Activated CD4-positive, alpha-beta memory T cell treated with anti-CD3 and anti-CD28 coated beads, Interleukin-2, amount 10 ng/mL, durations not matched to agents 7 days and 5 days (primary cell): ENCODE measurements around the gene ZC3H14. TPM values are rescaled to one million over a fixed set of nuclear protein-coding genes. Genes with fewer than 3 reads are reported as not detected.

Experiments
- CTCF ChIA-PET: fragments of 350-600 bp; sonication (Branson Sonifier 250); formaldehyde crosslinking; loops from one replicate; lab custom pipeline; 2021; ENCODE audit warnings: antibody characterized with exemption, inconsistent platforms; lab: Charles Lee
- POLR2A ChIA-PET: fragments of 350-600 bp; sonication (Branson Sonifier 250); formaldehyde crosslinking; loops from one replicate; lab custom pipeline; 2021; ENCODE audit warnings: antibody characterized with exemption; lab: Charles Lee
- DNase-seq: peaks from one replicate; pipeline ENCODE4 v3.0.0-alpha.2; 2020
- H3K27ac Mint-ChIP-seq: one replicate; pipeline ENCODE4 v1.8.0; 2021; ENCODE audit warnings: mild to moderate bottlenecking, mixed read lengths
- H3K27me3 Mint-ChIP-seq: one replicate; pipeline ENCODE4 v1.8.0; 2021; ENCODE audit warnings: mixed read lengths
- H3K36me3 Mint-ChIP-seq: one replicate; pipeline ENCODE4 v1.8.0; 2021; ENCODE audit warnings: low read depth, mixed read lengths
- H3K4me1 Mint-ChIP-seq: one replicate; pipeline ENCODE4 v1.8.0; 2021; ENCODE audit warnings: mixed read lengths
- H3K4me3 Mint-ChIP-seq: one replicate; pipeline ENCODE4 v1.8.0; 2021; ENCODE audit warnings: mild to moderate bottlenecking, mixed read lengths
- H3K9me3 Mint-ChIP-seq: one replicate; pipeline ENCODE4 v1.8.0; 2021; ENCODE audit warnings: mixed read lengths
- total RNA-seq, 2 experiments: library from RNA; stranded (reverse); gene quantifications; one replicate each; pipeline ENCODE4 v1.2.3, GENCODE V29; 2021

ZC3H14 gene
- total RNA-seq, 2 experiments from 2014 or later, result 33.1 to 37.4 TPM

- ChIA-PET CTCF (no interaction called here), POLR2A (no interaction called here)
- Mint-ChIP-seq H3K36me3 (no peaks in the 10 kb centered on the region), H3K27me3 (no peaks in the 10 kb centered on the region), H3K4me3 (no peak overlapping the region), H3K9me3 (no peaks in the 10 kb centered on the region), H3K27ac (no peak overlapping the region), H3K4me1 (no peaks in the 10 kb centered on the region)
- DNase-seq, result no peak
Observed at GRCh38 chr14:88625671-88626070, 62.8 kb downstream of the ZC3H14 start.

- H3K36me3 Mint-ChIP-seq, result peaks cover 2% of the 10 kb centered on the region
- CTCF ChIA-PET, result interaction anchor here (0.9 kb wide), 1 partner anchor 40 kb away, joined by 3 read pairs; no protein-coding TSS in a partner anchor
- H3K9me3 Mint-ChIP-seq, result no peaks in the 10 kb centered on the region
- H3K27me3 Mint-ChIP-seq, result no peaks in the 10 kb centered on the region
- no peak overlapping the region for H3K27ac Mint-ChIP-seq
- no peaks in the 10 kb centered on the region for H3K4me1 Mint-ChIP-seq
- no peak overlapping the region for H3K4me3 Mint-ChIP-seq
- DNase-seq, result no peak
- POLR2A ChIA-PET, result no interaction called here
Observed at GRCh38 chr14:88628033-88628432, 65.2 kb downstream of the ZC3H14 start.

DNA sequence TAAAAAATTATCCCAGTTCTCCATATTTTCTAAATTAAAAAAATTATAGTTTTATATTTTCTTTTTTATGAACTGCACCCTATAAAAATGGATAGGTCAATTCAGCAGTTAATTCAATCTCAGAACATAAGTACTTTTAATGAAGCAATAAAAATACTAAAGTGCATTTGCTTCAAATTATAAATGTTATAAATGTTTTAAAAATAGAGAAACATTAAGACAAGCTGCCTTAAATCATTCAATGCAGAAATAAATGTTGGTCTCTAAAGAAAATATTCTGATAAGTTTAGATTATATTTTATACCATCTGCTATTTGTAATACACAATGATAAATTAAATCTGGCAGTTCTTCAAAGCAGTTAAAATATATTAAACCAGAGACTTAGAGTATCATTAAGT, 65.6 kb downstream of the ZC3H14 start:
- no peaks in the 10 kb centered on the region for H3K4me1 Mint-ChIP-seq
- no peak overlapping the region for H3K27ac Mint-ChIP-seq
- ChIA-PET POLR2A (no interaction called here), CTCF (no interaction called here)
- H3K36me3 Mint-ChIP-seq, result peaks cover 2% of the 10 kb centered on the region
- no peak overlapping the region for H3K4me3 Mint-ChIP-seq
- H3K27me3 Mint-ChIP-seq, result no peaks in the 10 kb centered on the region
- no peak for DNase-seq
- no peaks in the 10 kb centered on the region for H3K9me3 Mint-ChIP-seq

GRCh38 chr14:88630565-88630964, 67.7 kb downstream of the ZC3H14 start:
- ChIA-PET POLR2A (no interaction called here), CTCF (no interaction called here)
- no peak for DNase-seq
- H3K4me1 Mint-ChIP-seq, result no peaks in the 10 kb centered on the region
- no peaks in the 10 kb centered on the region for H3K27me3 Mint-ChIP-seq
- H3K36me3 Mint-ChIP-seq, result peaks cover 2% of the 10 kb centered on the region
- no peak overlapping the region for H3K27ac Mint-ChIP-seq
- H3K4me3 Mint-ChIP-seq, result no peak overlapping the region
- H3K9me3 Mint-ChIP-seq, result no peaks in the 10 kb centered on the region

GRCh38 chr14:88631091-88631490, 68.3 kb downstream of the ZC3H14 start:
- CTCF ChIA-PET, result no interaction called here
- DNase-seq, result no peak
- H3K4me3 Mint-ChIP-seq, result no peak overlapping the region
- no peaks in the 10 kb centered on the region for H3K27me3 Mint-ChIP-seq
- POLR2A ChIA-PET, result no interaction called here
- no peaks in the 10 kb centered on the region for H3K9me3 Mint-ChIP-seq
- H3K4me1 Mint-ChIP-seq, result no peaks in the 10 kb centered on the region
- no peak overlapping the region for H3K27ac Mint-ChIP-seq
- peaks cover 2% of the 10 kb centered on the region for H3K36me3 Mint-ChIP-seq

DNA sequence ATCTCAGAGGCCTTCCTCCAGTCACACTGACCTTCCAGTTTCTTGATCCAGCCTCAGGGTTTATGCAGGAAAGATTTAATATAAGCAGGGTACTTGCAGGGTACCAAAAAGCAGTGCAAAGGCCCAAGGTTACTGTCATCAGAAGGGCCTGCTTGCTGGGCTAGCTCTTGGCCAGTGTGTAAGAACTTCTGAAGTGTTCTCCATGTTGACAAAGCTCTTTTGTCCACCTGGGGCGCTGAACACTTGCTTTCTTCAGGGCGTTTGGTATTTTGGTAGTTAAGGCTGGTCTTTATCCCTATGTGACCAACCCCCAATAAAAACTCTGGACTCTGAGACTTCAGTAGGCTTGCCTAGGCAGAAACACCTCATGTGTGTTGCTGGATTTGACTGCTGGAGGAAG, 69.7 kb downstream of the ZC3H14 start:
- ChIA-PET CTCF (no interaction called here), POLR2A (no interaction called here)
- H3K27ac Mint-ChIP-seq, result no peak overlapping the region
- H3K9me3 Mint-ChIP-seq, result no peaks in the 10 kb centered on the region
- H3K4me1 Mint-ChIP-seq, result no peaks in the 10 kb centered on the region
- H3K4me3 Mint-ChIP-seq, result no peak overlapping the region
- DNase-seq, result no peak
- H3K36me3 Mint-ChIP-seq, result peaks cover 2% of the 10 kb centered on the region
- no peaks in the 10 kb centered on the region for H3K27me3 Mint-ChIP-seq

DNA sequence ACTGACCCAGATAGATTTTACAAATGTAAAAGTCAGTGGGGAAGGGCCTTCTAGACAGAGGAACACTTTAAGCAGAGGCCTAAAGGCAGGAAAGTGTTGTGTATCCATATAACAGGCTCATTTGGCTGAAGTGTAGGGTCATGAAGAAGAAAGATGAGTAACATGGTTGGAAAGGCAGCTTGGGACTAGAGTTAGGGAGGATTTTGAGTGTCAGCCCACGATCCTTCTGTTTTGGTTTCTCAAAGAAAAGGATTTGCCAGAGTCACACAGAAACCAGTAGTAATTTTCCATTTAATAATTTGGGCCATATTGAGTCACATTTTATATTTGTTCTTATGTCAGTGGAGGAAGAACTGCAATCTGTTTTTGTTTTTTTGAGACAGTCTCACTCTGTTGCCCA, 76.4 kb downstream of the ZC3H14 start:
- peaks cover 25% of the 10 kb centered on the region for H3K36me3 Mint-ChIP-seq
- DNase-seq, result no peak
- CTCF ChIA-PET, result no interaction called here

DNA sequence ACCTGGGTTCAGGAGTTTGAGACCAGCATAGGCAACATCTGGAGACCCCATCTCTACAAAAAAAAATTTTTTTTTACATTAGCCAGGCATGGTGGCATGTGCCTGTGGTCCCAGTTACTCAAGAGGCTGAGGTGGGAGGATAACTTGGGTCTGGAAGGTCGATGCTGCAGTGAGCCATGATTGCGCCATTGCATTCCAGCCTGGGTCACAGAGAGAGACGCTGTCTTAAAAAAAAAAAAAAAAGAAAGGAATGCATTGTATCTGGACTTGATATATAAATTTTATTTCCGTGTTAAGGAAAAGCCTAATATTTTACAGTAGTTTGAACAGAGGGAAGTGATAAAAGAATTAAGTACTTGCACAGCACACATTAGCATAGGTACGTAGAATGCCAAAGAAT, 97.2 kb downstream of the ZC3H14 start:
- Mint-ChIP-seq H3K4me1 (no peaks in the 10 kb centered on the region), H3K4me3 (no peak overlapping the region), H3K36me3 (peaks cover 16% of the 10 kb centered on the region), H3K27me3 (no peaks in the 10 kb centered on the region), H3K9me3 (peaks cover 11% of the 10 kb centered on the region), H3K27ac (no peak overlapping the region)
- ChIA-PET POLR2A (no interaction called here), CTCF (no interaction called here)
- DNase-seq, result no peak

More for the DNA sequence above, 76.4 kb downstream of the ZC3H14 start:
- Mint-ChIP-seq H3K27ac (no peak overlapping the region), H3K4me3 (no peak overlapping the region), H3K9me3 (peaks cover 12% of the 10 kb centered on the region), H3K4me1 (no peaks in the 10 kb centered on the region), H3K27me3 (no peaks in the 10 kb centered on the region)
- POLR2A ChIA-PET, result no interaction called here

GRCh38 chr14:88667555-88668273, 104.9 kb downstream of the ZC3H14 start:
- H3K27me3 Mint-ChIP-seq, result no peaks in the 10 kb centered on the region
- POLR2A ChIA-PET, result interaction anchor here (0.8 kb wide), 1 partner anchor 123 kb away, joined by 3 read pairs; no protein-coding TSS in a partner anchor
- peak; percentile 43 for DNase-seq
- peaks cover 9% of the 10 kb centered on the region for H3K36me3 Mint-ChIP-seq
- H3K27ac Mint-ChIP-seq, result no peak overlapping the region
- H3K4me3 Mint-ChIP-seq, result no peak overlapping the region
- H3K4me1 Mint-ChIP-seq, result no peaks in the 10 kb centered on the region
- CTCF ChIA-PET, result interaction anchor here (0.7 to 2.9 kb wide), 22 partner anchors 9 to 478 kb away, joined by 3 to 22 read pairs (median 4); partner anchors contain the start of genes EML5 and TTC8
- H3K9me3 Mint-ChIP-seq, result peaks cover 5% of the 10 kb centered on the region

GRCh38 chr14:88668448-88669116, 105.7 kb downstream of the ZC3H14 start:
- no peak overlapping the region for H3K27ac Mint-ChIP-seq
- no peaks in the 10 kb centered on the region for H3K4me1 Mint-ChIP-seq
- H3K4me3 Mint-ChIP-seq, result no peak overlapping the region
- ChIA-PET CTCF (interaction anchor here (0.7 to 2.9 kb wide), 10 partner anchors 11 to 320 kb away, joined by 3 to 22 read pairs (median 3); no protein-coding TSS in a partner anchor), POLR2A (interaction anchor here (0.8 kb wide), 1 partner anchor 122 kb away, joined by 3 read pairs; no protein-coding TSS in a partner anchor)
- no peaks in the 10 kb centered on the region for H3K27me3 Mint-ChIP-seq
- H3K9me3 Mint-ChIP-seq, result peaks cover 7% of the 10 kb centered on the region
- H3K36me3 Mint-ChIP-seq, result peaks cover 9% of the 10 kb centered on the region
- no peak for DNase-seq

- Mint-ChIP-seq H3K4me1 (no peaks in the 10 kb centered on the region), H3K4me3 (no peak overlapping the region), H3K27me3 (no peaks in the 10 kb centered on the region), H3K9me3 (peaks cover 7% of the 10 kb centered on the region), H3K36me3 (peaks cover 9% of the 10 kb centered on the region), H3K27ac (no peak overlapping the region)
- ChIA-PET POLR2A (no interaction called here), CTCF (interaction anchor here (1.0 to 1.3 kb wide), 3 partner anchors 13 to 119 kb away, joined by 3 read pairs; no protein-coding TSS in a partner anchor)
- no peak for DNase-seq
Observed at GRCh38 chr14:88669346-88669745, 106.5 kb downstream of the ZC3H14 start.
